Liver (tissue), 9 donors: ENCODE measurements around the gene PCDHGC5. TPM values are rescaled to one million over a fixed set of nuclear protein-coding genes. Genes with fewer than 3 reads are reported as not detected.

Experiments used
- DNase-seq: peaks from one replicate; pipeline ENCODE4 v3.0.0-alpha.2; 2017; ENCODE audit warnings: low spot score
- H3K27ac ChIP-seq, 2 donors: one replicate each; pipeline ENCODE4 v1.7.0; 2013; ENCODE audit warnings: inconsistent platforms in 2 of 2, low read length in 2 of 2, control low read depth in 1 of 2, low read depth in 1 of 2, mild to moderate bottlenecking in 1 of 2
- H3K27me3 ChIP-seq, 4 donors: one replicate each; pipeline versions ENCODE4 v1.6.1 to v1.7.0; 2013; ENCODE audit warnings: low read length in 3 of 4, inconsistent platforms in 1 of 4, mild to moderate bottlenecking in 1 of 4, moderate library complexity in 1 of 4; ENCODE audit not compliant: control insufficient read depth in 4 of 4, insufficient read depth in 4 of 4
- H3K36me3 ChIP-seq, 4 donors: one replicate each; pipeline versions ENCODE4 v1.6.1 to v1.7.0; 2013; ENCODE audit warnings: low read length in 3 of 4, mild to moderate bottlenecking in 3 of 4, low read depth in 1 of 4, moderate library complexity in 1 of 4; ENCODE audit not compliant: control insufficient read depth in 4 of 4, insufficient read depth in 3 of 4
- H3K4me1 ChIP-seq, 4 donors: one replicate each; pipeline versions ENCODE4 v1.6.1 to v1.7.0; 2013; ENCODE audit warnings: low read length in 3 of 4, mild to moderate bottlenecking in 3 of 4, moderate library complexity in 1 of 4; ENCODE audit not compliant: control insufficient read depth in 4 of 4, insufficient read depth in 4 of 4
- H3K4me3 ChIP-seq, 3 donors: one replicate each; pipeline versions ENCODE4 v1.6.1 to v1.7.0; 2013; ENCODE audit warnings: low read length in 3 of 3, control low read depth in 1 of 3, low read depth in 1 of 3, mild to moderate bottlenecking in 1 of 3
- H3K9ac ChIP-seq, 2 donors: one replicate each; pipeline ENCODE4 v1.7.0; 2013; ENCODE audit warnings: low read length in 2 of 2, mild to moderate bottlenecking in 2 of 2, moderate library complexity in 2 of 2, control low read depth in 1 of 2, low read depth in 1 of 2
- H3K9me3 ChIP-seq, 4 donors: one replicate each; pipeline versions ENCODE4 v1.6.1 to v1.7.0; 2013; ENCODE audit warnings: low read length in 3 of 4; ENCODE audit not compliant: control insufficient read depth in 4 of 4
- EGR1 ChIP-seq, 2 donors: IDR thresholded peaks; 2 replicates each; pipeline ENCODE4 v1.6.1; 2016 to 2018; ENCODE audit warnings: antibody characterized with exemption in 2 of 2, low read depth in 2 of 2
- FOXA1 ChIP-seq: IDR thresholded peaks from 2 replicates; pipeline ENCODE4 v1.6.1; 2016; ENCODE audit warnings: antibody characterized with exemption
- GABPA ChIP-seq, 2 donors: IDR thresholded peaks in 1 of 2; conservative IDR thresholded peaks in 1 of 2; 2 replicates each; pipeline ENCODE4 v1.6.1; 2016; ENCODE audit warnings: antibody characterized with exemption in 2 of 2, mild to moderate bottlenecking in 1 of 2, moderate library complexity in 1 of 2
- HNF4A ChIP-seq, 2 donors: conservative IDR thresholded peaks; 2 replicates each; pipeline ENCODE4 v1.6.1; 2016; ENCODE audit warnings: antibody characterized with exemption in 2 of 2, mild to moderate bottlenecking in 2 of 2
- HNF4G ChIP-seq: IDR thresholded peaks from 2 replicates; pipeline ENCODE4 v1.6.1; 2016; ENCODE audit warnings: antibody characterized with exemption
- NR2F2 ChIP-seq: IDR thresholded peaks from 2 replicates; pipeline ENCODE4 v1.6.1; 2016; ENCODE audit warnings: antibody characterized with exemption
- RXRA ChIP-seq, 2 donors: IDR thresholded peaks; 2 replicates each; pipeline ENCODE4 v1.6.1; 2017 to 2018; ENCODE audit warnings: antibody characterized with exemption in 2 of 2, mild to moderate bottlenecking in 1 of 2
- WGBS: extraction: QIAGEN DNeasy Blood & Tissue Kit; methylation state at CpG from one replicate; pipeline ENCODE4 v1.1.7; 2013; 5-methylcytosine and 5-hydroxymethylcytosine counted together
- polyA plus RNA-seq, 2 donors: library from polyadenylated mRNA; stranded (reverse) in 1 of 2; unstranded in 1 of 2; fragments of 200-250 nt in 1 of 2; fragments of >200 nt in 1 of 2; fragmentation: Nextera tagmentation in 1 of 2; extraction: Ambion mirVana in 1 of 2; gene quantifications; one replicate each; pipeline versions ENCODE4 v1.2.1 to v1.2.3, GENCODE V29; 2013 to 2015
- total RNA-seq, 2 donors: library from RNA; depleted of rRNA; stranded (reverse); fragments of >200 nt; gene quantifications; one replicate each; pipeline ENCODE4 v1.2.3, GENCODE V29; 2014
- TF ChIP-seq, protein P1 (sequence below): fragments of 150-350 bp; IDR thresholded peaks from 2 replicates; pipeline ENCODE4 v1.5.1; 2017; ENCODE audit warnings: improper control_type of control experiment, low read depth, low read length; ENCODE audit not compliant: missing input control
- TF ChIP-seq, protein P2 (sequence below): IDR thresholded peaks from 2 replicates; pipeline ENCODE4 v1.6.1; 2016; ENCODE audit warnings: antibody characterized with exemption, mild to moderate bottlenecking
- TF ChIP-seq, protein P3 (sequence below): IDR thresholded peaks from 2 replicates; pipeline ENCODE4 v1.6.1; 2016; ENCODE audit warnings: antibody characterized with exemption
- donor health status: healthy.
- donor health status: healthy.
- donor health status: healthy.
- donor health status: healthy.
- donor health status: healthy.

PCDHGC5 gene
- total and polyA plus RNA-seq, 4 donors: 0.02 to 1.1 (median 0.19) TPM; not detected in 1

DNA sequence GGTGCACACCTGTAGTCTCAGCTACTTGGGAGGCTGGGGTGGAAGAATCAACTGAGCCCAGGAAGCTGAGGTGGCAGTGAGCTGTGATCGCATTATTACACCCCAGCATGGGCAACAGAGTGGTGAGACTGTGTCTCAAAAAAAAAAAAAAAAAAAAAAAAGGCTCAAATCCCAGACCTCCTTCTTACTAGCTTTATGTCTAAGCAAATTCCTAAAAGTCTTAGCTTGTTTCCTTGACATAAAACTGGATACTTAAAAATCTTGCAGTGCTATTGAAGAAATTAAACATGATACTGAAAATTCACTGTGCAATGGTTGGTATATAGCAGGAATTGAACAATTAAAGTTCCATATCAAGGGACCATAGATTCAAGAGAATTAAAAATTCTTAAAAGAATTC, 45.0 kb downstream of the PCDHGC5 start:
- H3K9me3 ChIP-seq: no peaks in the 10 kb centered on the region
- 100% methylated on average over 1 of the region's 1 CpG for WGBS

DNA sequence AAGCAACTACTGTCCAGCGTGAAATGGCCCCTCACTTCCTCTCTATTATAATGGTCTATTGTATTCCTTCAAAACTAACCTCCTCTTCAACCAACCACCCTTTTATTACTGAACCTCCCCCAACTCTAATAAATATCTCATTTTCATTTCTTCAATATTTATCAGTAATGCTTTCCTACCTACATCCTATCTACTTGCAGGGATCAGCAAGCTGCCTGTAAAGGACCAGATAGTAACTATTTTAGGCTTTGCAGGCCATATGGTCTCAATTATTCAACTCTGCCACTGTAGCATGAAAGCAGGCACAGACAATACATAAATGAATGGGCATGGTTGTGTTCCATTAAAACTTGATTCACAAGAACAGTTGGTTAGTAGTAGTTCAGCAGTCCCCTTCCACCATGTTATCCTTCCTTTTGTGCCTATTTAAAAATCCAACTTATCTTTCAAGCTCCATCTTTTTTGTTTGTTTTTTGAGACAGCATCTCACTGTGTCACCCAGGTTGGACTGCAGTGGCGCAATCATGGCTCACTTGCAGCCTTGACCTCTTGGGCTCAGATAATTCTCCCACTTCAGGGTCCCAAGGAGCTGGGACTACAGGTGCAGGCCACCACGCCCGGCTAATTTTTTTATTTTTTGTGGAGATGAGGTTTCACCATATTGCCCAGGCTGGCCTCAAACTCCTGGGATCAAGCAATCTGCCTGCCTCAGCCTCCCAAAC, 45.8 kb downstream of the PCDHGC5 start:
- H3K36me3 ChIP-seq: peaks cover 8 to 29% (median 19%) of the 10 kb centered on the region in 4 donors
- no peak overlapping the region for H3K27ac ChIP-seq
- no peaks in the 10 kb centered on the region for H3K9me3 ChIP-seq
- H3K4me1 ChIP-seq: peaks cover 0 to 8% (median 5%) of the 10 kb centered on the region in 4 donors
- no peak overlapping the region for H3K4me3 ChIP-seq
- WGBS: 94% methylated on average over 4 of the region's 4 CpGs
- DNase-seq: no peak
- H3K27me3 ChIP-seq: no peaks in the 10 kb centered on the region
- no peak for TF ChIP-seq GABPA (IDR thresholded peaks at IDR 0.05 in 1 of 2, conservative IDR thresholded peaks at IDR 0.05 in 1 of 2)
- TF ChIP-seq, protein P1, sequence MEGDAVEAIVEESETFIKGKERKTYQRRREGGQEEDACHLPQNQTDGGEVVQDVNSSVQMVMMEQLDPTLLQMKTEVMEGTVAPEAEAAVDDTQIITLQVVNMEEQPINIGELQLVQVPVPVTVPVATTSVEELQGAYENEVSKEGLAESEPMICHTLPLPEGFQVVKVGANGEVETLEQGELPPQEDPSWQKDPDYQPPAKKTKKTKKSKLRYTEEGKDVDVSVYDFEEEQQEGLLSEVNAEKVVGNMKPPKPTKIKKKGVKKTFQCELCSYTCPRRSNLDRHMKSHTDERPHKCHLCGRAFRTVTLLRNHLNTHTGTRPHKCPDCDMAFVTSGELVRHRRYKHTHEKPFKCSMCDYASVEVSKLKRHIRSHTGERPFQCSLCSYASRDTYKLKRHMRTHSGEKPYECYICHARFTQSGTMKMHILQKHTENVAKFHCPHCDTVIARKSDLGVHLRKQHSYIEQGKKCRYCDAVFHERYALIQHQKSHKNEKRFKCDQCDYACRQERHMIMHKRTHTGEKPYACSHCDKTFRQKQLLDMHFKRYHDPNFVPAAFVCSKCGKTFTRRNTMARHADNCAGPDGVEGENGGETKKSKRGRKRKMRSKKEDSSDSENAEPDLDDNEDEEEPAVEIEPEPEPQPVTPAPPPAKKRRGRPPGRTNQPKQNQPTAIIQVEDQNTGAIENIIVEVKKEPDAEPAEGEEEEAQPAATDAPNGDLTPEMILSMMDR: no peak
- peak in 1 of 2 donors; percentile 10 for TF ChIP-seq HNF4A (conservative IDR thresholded peaks at IDR 0.05)
- TF ChIP-seq EGR1 (IDR thresholded peaks at IDR 0.05; ENCODE audit: low read depth in 2 of 2): no peak
- TF ChIP-seq NR2F2: no peak
- no peak overlapping the region for H3K9ac ChIP-seq

More for the DNA sequence above, 45.0 kb downstream of the PCDHGC5 start:
- Histone ChIP-seq H3K36me3 (peaks cover 9 to 29% (median 22%) of the 10 kb centered on the region in 4 donors), H3K27me3 (no peaks in the 10 kb centered on the region), H3K27ac (no peak overlapping the region), H3K9ac (no peak overlapping the region), H3K4me3 (no peak overlapping the region), H3K4me1 (peaks cover 3 to 16% (median 10%) of the 10 kb centered on the region in 4 donors)
- no peak for TF ChIP-seq FOXA1
- TF ChIP-seq, protein P2, sequence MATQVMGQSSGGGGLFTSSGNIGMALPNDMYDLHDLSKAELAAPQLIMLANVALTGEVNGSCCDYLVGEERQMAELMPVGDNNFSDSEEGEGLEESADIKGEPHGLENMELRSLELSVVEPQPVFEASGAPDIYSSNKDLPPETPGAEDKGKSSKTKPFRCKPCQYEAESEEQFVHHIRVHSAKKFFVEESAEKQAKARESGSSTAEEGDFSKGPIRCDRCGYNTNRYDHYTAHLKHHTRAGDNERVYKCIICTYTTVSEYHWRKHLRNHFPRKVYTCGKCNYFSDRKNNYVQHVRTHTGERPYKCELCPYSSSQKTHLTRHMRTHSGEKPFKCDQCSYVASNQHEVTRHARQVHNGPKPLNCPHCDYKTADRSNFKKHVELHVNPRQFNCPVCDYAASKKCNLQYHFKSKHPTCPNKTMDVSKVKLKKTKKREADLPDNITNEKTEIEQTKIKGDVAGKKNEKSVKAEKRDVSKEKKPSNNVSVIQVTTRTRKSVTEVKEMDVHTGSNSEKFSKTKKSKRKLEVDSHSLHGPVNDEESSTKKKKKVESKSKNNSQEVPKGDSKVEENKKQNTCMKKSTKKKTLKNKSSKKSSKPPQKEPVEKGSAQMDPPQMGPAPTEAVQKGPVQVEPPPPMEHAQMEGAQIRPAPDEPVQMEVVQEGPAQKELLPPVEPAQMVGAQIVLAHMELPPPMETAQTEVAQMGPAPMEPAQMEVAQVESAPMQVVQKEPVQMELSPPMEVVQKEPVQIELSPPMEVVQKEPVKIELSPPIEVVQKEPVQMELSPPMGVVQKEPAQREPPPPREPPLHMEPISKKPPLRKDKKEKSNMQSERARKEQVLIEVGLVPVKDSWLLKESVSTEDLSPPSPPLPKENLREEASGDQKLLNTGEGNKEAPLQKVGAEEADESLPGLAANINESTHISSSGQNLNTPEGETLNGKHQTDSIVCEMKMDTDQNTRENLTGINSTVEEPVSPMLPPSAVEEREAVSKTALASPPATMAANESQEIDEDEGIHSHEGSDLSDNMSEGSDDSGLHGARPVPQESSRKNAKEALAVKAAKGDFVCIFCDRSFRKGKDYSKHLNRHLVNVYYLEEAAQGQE: no peak
- no peak for TF ChIP-seq HNF4G
- TF ChIP-seq RXRA (IDR thresholded peaks at IDR 0.05): no peak
- TF ChIP-seq, protein P3, sequence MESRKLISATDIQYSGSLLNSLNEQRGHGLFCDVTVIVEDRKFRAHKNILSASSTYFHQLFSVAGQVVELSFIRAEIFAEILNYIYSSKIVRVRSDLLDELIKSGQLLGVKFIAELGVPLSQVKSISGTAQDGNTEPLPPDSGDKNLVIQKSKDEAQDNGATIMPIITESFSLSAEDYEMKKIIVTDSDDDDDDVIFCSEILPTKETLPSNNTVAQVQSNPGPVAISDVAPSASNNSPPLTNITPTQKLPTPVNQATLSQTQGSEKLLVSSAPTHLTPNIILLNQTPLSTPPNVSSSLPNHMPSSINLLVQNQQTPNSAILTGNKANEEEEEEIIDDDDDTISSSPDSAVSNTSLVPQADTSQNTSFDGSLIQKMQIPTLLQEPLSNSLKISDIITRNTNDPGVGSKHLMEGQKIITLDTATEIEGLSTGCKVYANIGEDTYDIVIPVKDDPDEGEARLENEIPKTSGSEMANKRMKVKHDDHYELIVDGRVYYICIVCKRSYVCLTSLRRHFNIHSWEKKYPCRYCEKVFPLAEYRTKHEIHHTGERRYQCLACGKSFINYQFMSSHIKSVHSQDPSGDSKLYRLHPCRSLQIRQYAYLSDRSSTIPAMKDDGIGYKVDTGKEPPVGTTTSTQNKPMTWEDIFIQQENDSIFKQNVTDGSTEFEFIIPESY: no peak
- no peak for TF ChIP-seq EGR1 (IDR thresholded peaks at IDR 0.05; ENCODE audit: low read depth in 2 of 2)
- DNase-seq: no peak

Other genes with a start within 250 kb of the PCDHGC5 start
- under 1 TPM; 0.28 to 0.59 TPM for gene PCDHB15, start 243.7 kb upstream of the PCDHGC5 start, total RNA-seq
- gene PCDHB15, start 243.7 kb upstream of the PCDHGC5 start, polyA plus RNA-seq: under 1 TPM; 0.21 to 0.52 TPM
- under 1 TPM; 0.19 to 0.42 TPM for gene SLC25A2, start 185.0 kb upstream of the PCDHGC5 start, total RNA-seq
- gene SLC25A2, start 185.0 kb upstream of the PCDHGC5 start, polyA plus RNA-seq: not detected
- 10 to 100 TPM; 25.7 to 36.3 TPM for gene TAF7, start 168.3 kb upstream of the PCDHGC5 start, total RNA-seq
- gene TAF7, start 168.3 kb upstream of the PCDHGC5 start, polyA plus RNA-seq: 10 to 100 TPM; 23.5 to 30.8 TPM
- gene PCDHGA1, start 158.6 kb upstream of the PCDHGC5 start, total RNA-seq: under 1 TPM; 0.05 to 0.08 TPM
- gene PCDHGA1, start 158.6 kb upstream of the PCDHGC5 start, polyA plus RNA-seq: under 1 TPM in 1 of 2 donors, not detected in 1; 0.05 TPM
- under 1 TPM; 0.23 to 0.42 TPM for gene PCDHGA2, start 150.3 kb upstream of the PCDHGC5 start, total RNA-seq
- under 1 TPM; 0.26 to 0.46 TPM for gene PCDHGA2, start 150.3 kb upstream of the PCDHGC5 start, polyA plus RNA-seq
- gene PCDHGA3, start 145.3 kb upstream of the PCDHGC5 start, total RNA-seq: under 1 TPM; 0.09 to 0.59 TPM
- under 1 TPM; 0.25 to 0.32 TPM for gene PCDHGA3, start 145.3 kb upstream of the PCDHGC5 start, polyA plus RNA-seq
- under 1 TPM; 0.14 to 0.75 TPM for gene PCDHGB1, start 139.0 kb upstream of the PCDHGC5 start, total RNA-seq
- gene PCDHGB1, start 139.0 kb upstream of the PCDHGC5 start, polyA plus RNA-seq: under 1 TPM; 0.10 to 0.11 TPM
- under 1 TPM; 0.23 to 0.92 TPM for gene PCDHGA4, start 134.1 kb upstream of the PCDHGC5 start, total RNA-seq
- under 1 TPM; 0.15 to 0.21 TPM for gene PCDHGA4, start 134.1 kb upstream of the PCDHGC5 start, polyA plus RNA-seq
- gene PCDHGB2, start 129.1 kb upstream of the PCDHGC5 start, total RNA-seq: 1 to 10 TPM in 1 of 2 donors, under 1 TPM in 1; 0.47 to 1.0 TPM
- under 1 TPM in 1 of 2 donors, not detected in 1; 0.28 TPM for gene PCDHGB2, start 129.1 kb upstream of the PCDHGC5 start, polyA plus RNA-seq
- gene PCDHGA5, start 124.9 kb upstream of the PCDHGC5 start, total RNA-seq: under 1 TPM; 0.09 to 0.50 TPM
- gene PCDHGA5, start 124.9 kb upstream of the PCDHGC5 start, polyA plus RNA-seq: under 1 TPM; 0.04 to 0.08 TPM
- gene PCDHGB3, start 118.8 kb upstream of the PCDHGC5 start, total RNA-seq: 1 to 10 TPM in 1 of 2 donors, under 1 TPM in 1; 0.37 to 1.2 TPM
- under 1 TPM in 1 of 2 donors, not detected in 1; 0.07 TPM for gene PCDHGB3, start 118.8 kb upstream of the PCDHGC5 start, polyA plus RNA-seq
- under 1 TPM; 0.37 to 0.67 TPM for gene PCDHGA6, start 115.2 kb upstream of the PCDHGC5 start, total RNA-seq
- gene PCDHGA6, start 115.2 kb upstream of the PCDHGC5 start, polyA plus RNA-seq: under 1 TPM; 0.08 to 0.18 TPM
- gene PCDHGA7, start 106.3 kb upstream of the PCDHGC5 start, total RNA-seq: under 1 TPM; 0.19 to 0.67 TPM
- gene PCDHGA7, start 106.3 kb upstream of the PCDHGC5 start, polyA plus RNA-seq: under 1 TPM; 0.21 TPM
- 1 to 10 TPM; 1.7 to 2.8 TPM for gene PCDHGB4, start 101.4 kb upstream of the PCDHGC5 start, total RNA-seq
- gene PCDHGB4, start 101.4 kb upstream of the PCDHGC5 start, polyA plus RNA-seq: 1 to 10 TPM in 1 of 2 donors, under 1 TPM in 1; 0.76 to 1.4 TPM
- gene PCDHGA8, start 96.4 kb upstream of the PCDHGC5 start, total RNA-seq: under 1 TPM; 0.14 to 0.75 TPM
- gene PCDHGA8, start 96.4 kb upstream of the PCDHGC5 start, polyA plus RNA-seq: under 1 TPM; 0.02 to 0.13 TPM
- 1 to 10 TPM; 2.5 to 3.8 TPM for gene PCDHGB5, start 91.1 kb upstream of the PCDHGC5 start, total RNA-seq
- gene PCDHGB5, start 91.1 kb upstream of the PCDHGC5 start, polyA plus RNA-seq: 1 to 10 TPM in 1 of 2 donors, under 1 TPM in 1; 0.76 to 2.0 TPM
- gene PCDHGA9, start 86.3 kb upstream of the PCDHGC5 start, total RNA-seq: 1 to 10 TPM in 1 of 2 donors, under 1 TPM in 1; 0.51 to 2.8 TPM
- gene PCDHGA9, start 86.3 kb upstream of the PCDHGC5 start, polyA plus RNA-seq: under 1 TPM; 0.11 to 0.63 TPM
- 1 to 10 TPM; 1.4 to 2.8 TPM for gene PCDHGB6, start 81.1 kb upstream of the PCDHGC5 start, total RNA-seq
- 1 to 10 TPM in 1 of 2 donors, under 1 TPM in 1; 0.53 to 1.8 TPM for gene PCDHGB6, start 81.1 kb upstream of the PCDHGC5 start, polyA plus RNA-seq
- gene PCDHGA10, start 76.1 kb upstream of the PCDHGC5 start, total RNA-seq: 1 to 10 TPM; 2.0 to 3.9 TPM
- gene PCDHGA10, start 76.1 kb upstream of the PCDHGC5 start, polyA plus RNA-seq: 1 to 10 TPM; 1.2 to 1.3 TPM
- gene PCDHGB7, start 71.4 kb upstream of the PCDHGC5 start, total RNA-seq: 1 to 10 TPM; 1.6 to 3.1 TPM
- under 1 TPM; 0.74 to 0.78 TPM for gene PCDHGB7, start 71.4 kb upstream of the PCDHGC5 start, polyA plus RNA-seq
- gene PCDHGA11, start 68.0 kb upstream of the PCDHGC5 start, total RNA-seq: 1 to 10 TPM in 1 of 2 donors, under 1 TPM in 1; 0.75 to 2.5 TPM
- gene PCDHGA11, start 68.0 kb upstream of the PCDHGC5 start, polyA plus RNA-seq: under 1 TPM; 0.22 to 0.25 TPM
- gene PCDHGA12, start 58.6 kb upstream of the PCDHGC5 start, total RNA-seq: 1 to 10 TPM in 1 of 2 donors, under 1 TPM in 1; 0.37 to 1.9 TPM
- gene PCDHGA12, start 58.6 kb upstream of the PCDHGC5 start, polyA plus RNA-seq: under 1 TPM; 0.39 to 0.74 TPM
- gene PCDHGC3, start 13.1 kb upstream of the PCDHGC5 start, total RNA-seq: 1 to 10 TPM; 3.7 to 5.7 TPM
- 10 to 100 TPM in 1 of 2 donors, 1 to 10 TPM in 1; 6.8 to 11.0 TPM for gene PCDHGC3, start 13.1 kb upstream of the PCDHGC5 start, polyA plus RNA-seq
- 1 to 10 TPM in 1 of 2 donors, under 1 TPM in 1; 0.33 to 1.4 TPM for gene PCDHGC4, start 4.1 kb upstream of the PCDHGC5 start, total RNA-seq
- gene PCDHGC4, start 4.1 kb upstream of the PCDHGC5 start, polyA plus RNA-seq: not detected
- gene DIAPH1, start 129.9 kb downstream of the PCDHGC5 start, total RNA-seq: 10 to 100 TPM; 51.5 to 73.9 TPM
- gene DIAPH1, start 129.9 kb downstream of the PCDHGC5 start, polyA plus RNA-seq: 10 to 100 TPM; 67.8 to 74.7 TPM
- gene HDAC3, start 147.8 kb downstream of the PCDHGC5 start, total RNA-seq: 10 to 100 TPM; 42.3 to 45.3 TPM
- 10 to 100 TPM; 20.1 to 28.0 TPM for gene HDAC3, start 147.8 kb downstream of the PCDHGC5 start, polyA plus RNA-seq
- gene RELL2, start 147.9 kb downstream of the PCDHGC5 start, total RNA-seq: 1 to 10 TPM in 1 of 2 donors, under 1 TPM in 1; 0.47 to 1.3 TPM
- 1 to 10 TPM in 1 of 2 donors, under 1 TPM in 1; 0.61 to 1.2 TPM for gene RELL2, start 147.9 kb downstream of the PCDHGC5 start, polyA plus RNA-seq
- 1 to 10 TPM; 2.4 to 6.4 TPM for gene FCHSD1, start 162.3 kb downstream of the PCDHGC5 start, total RNA-seq
- 1 to 10 TPM; 1.3 to 2.1 TPM for gene FCHSD1, start 162.3 kb downstream of the PCDHGC5 start, polyA plus RNA-seq
- gene ARAP3, start 193.1 kb downstream of the PCDHGC5 start, total RNA-seq: 1 to 10 TPM; 1.9 to 4.7 TPM
- gene ARAP3, start 193.1 kb downstream of the PCDHGC5 start, polyA plus RNA-seq: 1 to 10 TPM; 1.6 to 2.3 TPM